HG03108 (cell line): ENCODE data around the gene TLR6.
A peak's percentile ranks its signal among the peaks of the same experiment; 100 is the strongest.
"Not testable (repeated sequence)": the region's sequence is repeated elsewhere in the genome, so short reads cannot be mapped to it uniquely, and the experiment has no call there.

Experiments
- ATAC-seq: cut with Tn5 transposase; IDR thresholded peaks from one replicate; pipeline ENCODE4 v1.9.1; 2021; ENCODE audit warnings: moderate library complexity; ENCODE audit not compliant: unreplicated experiment

TLR6 gene

GRCh38 chr4:38823766-38824165, 32.9 kb downstream of the TLR6 start:
- no peak for ATAC-seq

- no peak for ATAC-seq
Measured at GRCh38 chr4:38822748-38823303, 33.8 kb downstream of the TLR6 start.

- ATAC-seq: no peak
Measured at GRCh38 chr4:38821739-38822138, 34.9 kb downstream of the TLR6 start.

GRCh38 chr4:38820329-38821061, 36.1 kb downstream of the TLR6 start:
- peak; percentile 55 for ATAC-seq

GRCh38 chr4:38819569-38819968, 37.0 kb downstream of the TLR6 start:
- ATAC-seq: no peak

- ATAC-seq: peak; percentile 44
Measured at GRCh38 chr4:38818441-38818976, 38.1 kb downstream of the TLR6 start.

- ATAC-seq: no peak
Measured at GRCh38 chr4:38815885-38816782, 40.5 kb downstream of the TLR6 start.

GRCh38 chr4:38814386-38814785, 42.2 kb downstream of the TLR6 start:
- ATAC-seq: no peak

GRCh38 chr4:38811297-38811696, 45.3 kb downstream of the TLR6 start:
- ATAC-seq: no peak

- not testable (repeated sequence) for ATAC-seq
Measured at GRCh38 chr4:38807462-38807861, 49.2 kb downstream of the TLR6 start.

- ATAC-seq: not testable (repeated sequence)
Measured at GRCh38 chr4:38806251-38806650, 50.4 kb downstream of the TLR6 start.

GRCh38 chr4:38805530-38806145, 51.0 kb downstream of the TLR6 start:
- ATAC-seq: peak; percentile 76

- ATAC-seq: peak; percentile 9
Measured at GRCh38 chr4:38804654-38805295, 51.8 kb downstream of the TLR6 start, which contains the start of gene TLR1. Gene TLR1 (minus strand): TSS chr4:38804791. CDS start chr4:38798831, 5,960 bp downstream.

GRCh38 chr4:38803833-38804653, 52.6 kb downstream of the TLR6 start:
- peak; percentile 50 for ATAC-seq

GRCh38 chr4:38802561-38803355, 53.9 kb downstream of the TLR6 start:
- no peak for ATAC-seq

- ATAC-seq: no peak
Measured at GRCh38 chr4:38800961-38801450, 55.6 kb downstream of the TLR6 start.

- ATAC-seq: no peak
Measured at GRCh38 chr4:38800366-38800765, 56.3 kb downstream of the TLR6 start.

- no peak for ATAC-seq
Measured at GRCh38 chr4:38795087-38795486, 61.5 kb downstream of the TLR6 start.

GRCh38 chr4:38794051-38794450, 62.6 kb downstream of the TLR6 start:
- no peak for ATAC-seq
